BE2C (cell line): ENCODE results near the gene RHBDF1.

Experiments
- DNase-seq: peaks from one replicate; pipeline ENCODE4 v3.0.0-alpha.2; 2020
- H3K27me3 ChIP-seq: fragments of 250-450 bp; sonication (Bioruptor Pico); 2 replicates; pipeline ENCODE4 v1.5.1; 2020; ENCODE audit warnings: mild to moderate bottlenecking
- H3K36me3 ChIP-seq: fragments of 250-450 bp; sonication (Bioruptor Pico); 2 replicates; pipeline ENCODE4 v1.5.1; 2020; ENCODE audit warnings: mild to moderate bottlenecking
- H3K4me1 ChIP-seq: fragments of 250-450 bp; sonication (Bioruptor Pico); 2 replicates; pipeline ENCODE4 v1.5.1; 2020
- H3K4me3 ChIP-seq: 2 replicates; pipeline ENCODE4 v1.5.1; 2011; ENCODE audit warnings: low read depth, low read length
- H3K9me3 ChIP-seq: fragments of 250-450 bp; sonication (Bioruptor Pico); 2 replicates; pipeline ENCODE4 v1.5.1; 2020
- CTCF ChIP-seq: IDR thresholded peaks from 2 replicates; pipeline ENCODE4 v1.5.1; 2012; ENCODE audit warnings: mild to moderate bottlenecking, low read depth, low read length

Gene RHBDF1

GRCh38 chr16:89391-90302 lies 17.2 kb upstream of the RHBDF1 start:
- Histone ChIP-seq H3K9me3 (no peaks in the 10 kb centered on the region), H3K27me3 (no peaks in the 10 kb centered on the region), H3K4me3 (no peak overlapping the region), H3K36me3 (peaks cover 39% of the 10 kb centered on the region), H3K4me1 (no peaks in the 10 kb centered on the region; the same call in 1 of the 2 replicates)
- DNase-seq = no peak
- no peak for TF ChIP-seq CTCF

- peaks cover 7% of the 10 kb centered on the region for H3K4me1 ChIP-seq
- H3K9me3 ChIP-seq = no peaks in the 10 kb centered on the region
- no peaks in the 10 kb centered on the region for H3K27me3 ChIP-seq
- DNase-seq = no peak
- peaks cover 48% of the 10 kb centered on the region for H3K36me3 ChIP-seq
- TF ChIP-seq CTCF = no peak
- H3K4me3 ChIP-seq = no peak overlapping the region
Observed at GRCh38 chr16:88613-89012, 16.2 kb upstream of the RHBDF1 start.

GRCh38 chr16:86483-86952 lies 14.1 kb upstream of the RHBDF1 start:
- no peak for TF ChIP-seq CTCF
- Histone ChIP-seq H3K4me1 (peaks cover 7% of the 10 kb centered on the region), H3K9me3 (no peaks in the 10 kb centered on the region), H3K27me3 (no peaks in the 10 kb centered on the region), H3K4me3 (no peak overlapping the region), H3K36me3 (peaks cover 48% of the 10 kb centered on the region)
- peak; percentile 23 for DNase-seq

- peaks cover 7% of the 10 kb centered on the region for H3K4me1 ChIP-seq
- no peaks in the 10 kb centered on the region for H3K9me3 ChIP-seq
- no peak for TF ChIP-seq CTCF
- no peak for DNase-seq
- peaks cover 48% of the 10 kb centered on the region for H3K36me3 ChIP-seq
- no peak overlapping the region for H3K4me3 ChIP-seq
- H3K27me3 ChIP-seq = no peaks in the 10 kb centered on the region
Observed at GRCh38 chr16:85865-86264, 13.4 kb upstream of the RHBDF1 start.

GRCh38 chr16:85407-85782 lies 13.0 kb upstream of the RHBDF1 start:
- DNase-seq = no peak
- no peak for TF ChIP-seq CTCF
- peaks cover 7% of the 10 kb centered on the region for H3K4me1 ChIP-seq
- H3K27me3 ChIP-seq = no peaks in the 10 kb centered on the region
- H3K9me3 ChIP-seq = no peaks in the 10 kb centered on the region
- H3K4me3 ChIP-seq = no peak overlapping the region
- peaks cover 48% of the 10 kb centered on the region for H3K36me3 ChIP-seq
